Stimulated activated naive CD4-positive, alpha-beta T cell (primary cell): ENCODE results near the gene PPP2R3A.
"Not testable (repeated sequence)": the region's sequence is repeated elsewhere in the genome, so short reads cannot be mapped to it uniquely, and the experiment has no call there.

Source experiments
- DNase-seq, 6 experiments: peaks; one replicate each; lab custom pipeline; 2025; lab: John Stamatoyannopoulos, UW

Gene PPP2R3A

DNA sequence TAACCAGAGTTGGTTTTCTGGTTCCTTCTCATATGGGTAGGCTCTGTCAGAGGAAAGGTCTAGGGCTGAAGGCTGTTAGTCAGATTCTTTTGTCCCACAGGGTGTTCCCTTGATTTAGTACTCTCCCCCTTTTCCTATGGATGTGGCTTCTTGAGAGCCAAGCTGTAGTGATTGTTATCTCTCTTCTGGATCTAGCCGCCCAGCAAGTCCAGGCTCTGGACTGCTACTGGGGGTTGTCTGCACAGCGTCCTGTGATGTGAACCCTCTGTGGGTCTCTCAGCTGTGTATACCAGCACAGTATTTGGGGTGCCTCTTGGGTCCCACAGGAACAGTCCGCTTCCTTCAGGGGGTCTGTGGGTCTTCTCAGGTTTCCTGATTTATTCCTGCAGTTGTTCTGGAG is 70.8 kb downstream of the PPP2R3A start:
- DNase-seq = no peak

DNA sequence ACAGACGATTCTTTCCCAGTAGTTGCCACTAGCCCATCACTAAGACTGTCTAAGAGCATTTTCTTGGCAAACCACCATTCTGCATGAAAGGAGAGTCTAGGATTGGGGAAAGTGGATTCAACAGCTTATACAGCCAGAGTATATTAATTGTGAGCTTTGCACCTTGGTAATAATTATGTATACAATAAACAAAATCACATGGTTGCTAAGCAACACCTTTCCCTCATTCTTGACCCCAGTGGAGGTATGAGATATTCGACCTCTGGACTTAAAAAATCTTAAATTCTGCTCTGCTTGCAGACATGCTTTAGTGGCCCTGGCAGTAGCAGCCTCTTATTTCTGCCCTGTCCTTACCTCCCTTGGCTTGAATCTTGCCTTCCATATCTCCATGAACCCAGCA is 73.1 kb downstream of the PPP2R3A start:
- DNase-seq = no peak

DNA sequence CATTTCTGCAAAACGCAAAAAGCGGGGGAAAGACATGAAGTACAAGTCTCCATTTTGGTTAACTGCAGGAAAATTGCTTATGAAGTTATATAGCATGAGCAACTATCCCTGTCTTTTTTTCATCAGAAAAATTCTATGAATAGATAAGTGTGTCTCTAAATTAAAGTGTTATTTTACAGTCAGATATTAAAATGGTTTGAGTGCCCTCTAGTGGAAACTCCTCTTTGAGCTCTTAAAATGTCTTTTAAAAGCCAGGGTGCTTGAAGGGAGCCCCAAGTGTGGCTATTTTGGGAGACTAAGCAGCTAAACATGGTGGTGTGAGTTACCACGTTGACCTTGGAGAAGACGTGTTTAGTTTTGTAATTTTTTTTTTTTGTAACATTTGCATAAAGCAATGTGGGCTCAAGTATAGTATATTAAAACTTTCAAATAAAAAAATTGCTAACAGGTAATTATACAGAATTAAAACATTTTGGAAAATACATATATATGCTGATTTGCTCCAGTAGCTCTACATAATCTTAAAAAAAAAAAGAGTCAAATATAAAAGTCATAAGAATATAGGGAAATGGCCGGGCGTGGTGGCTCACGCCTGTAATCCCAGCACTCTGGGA is 77.2 kb downstream of the PPP2R3A start:
- DNase-seq = peak in 2 of 6 experiments; percentile 2 to 6

DNA sequence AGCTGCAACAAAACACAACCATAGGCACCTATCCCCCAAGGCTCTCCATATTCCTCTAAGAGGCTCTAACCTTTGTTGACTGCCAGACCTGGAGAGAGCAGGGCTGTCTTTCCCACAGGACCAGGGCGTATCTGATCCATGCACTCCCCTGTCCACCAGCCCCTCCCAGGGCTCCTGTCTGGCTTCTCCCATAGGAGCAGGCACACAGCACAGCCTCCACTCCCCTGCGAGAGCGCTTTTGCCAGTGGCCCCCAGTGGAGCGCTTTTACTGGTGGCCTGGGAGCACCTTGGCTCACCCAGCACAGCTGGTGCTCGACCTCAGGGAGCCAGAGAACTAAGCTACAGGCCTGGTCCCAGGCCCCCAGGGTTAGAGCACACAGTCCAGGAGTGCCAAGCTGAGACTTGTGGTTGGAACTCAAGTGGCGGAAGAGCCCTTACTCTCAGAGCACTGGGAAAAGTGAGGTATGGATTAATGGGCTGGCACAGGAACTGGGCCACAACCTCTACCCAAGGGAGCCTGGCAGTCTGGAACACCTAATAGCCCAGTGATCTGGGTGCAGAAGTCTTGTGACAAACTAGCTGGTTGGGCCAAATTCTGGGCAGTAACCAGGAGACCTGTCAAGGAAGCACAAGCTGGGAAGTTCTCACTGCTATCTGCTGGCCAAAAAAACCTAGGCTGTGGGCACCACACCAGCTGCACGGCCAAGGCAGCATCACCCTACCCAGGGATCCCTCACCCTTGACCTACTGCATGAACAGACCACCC is 79.6 kb downstream of the PPP2R3A start:
- no peak for DNase-seq

DNA sequence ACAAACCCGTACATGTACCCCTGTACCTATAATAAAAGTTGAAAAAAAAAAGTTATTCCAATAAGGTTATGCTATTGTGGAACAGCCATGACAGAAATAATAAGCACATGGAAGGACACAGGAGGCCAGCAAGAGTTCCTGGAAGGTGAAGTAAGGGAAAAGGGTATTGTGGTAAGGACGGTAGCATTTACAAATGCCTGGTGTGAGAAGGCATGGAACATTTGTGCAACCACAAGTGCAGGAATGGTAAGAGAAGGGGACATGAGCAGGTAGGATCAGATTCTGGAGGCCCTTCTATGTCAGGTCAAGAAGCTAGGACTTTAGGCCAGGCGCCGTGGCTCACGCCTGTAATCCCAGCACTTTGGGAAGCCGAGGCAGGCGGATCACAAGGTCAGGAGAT is 82.5 kb downstream of the PPP2R3A start:
- no peak for DNase-seq

DNA sequence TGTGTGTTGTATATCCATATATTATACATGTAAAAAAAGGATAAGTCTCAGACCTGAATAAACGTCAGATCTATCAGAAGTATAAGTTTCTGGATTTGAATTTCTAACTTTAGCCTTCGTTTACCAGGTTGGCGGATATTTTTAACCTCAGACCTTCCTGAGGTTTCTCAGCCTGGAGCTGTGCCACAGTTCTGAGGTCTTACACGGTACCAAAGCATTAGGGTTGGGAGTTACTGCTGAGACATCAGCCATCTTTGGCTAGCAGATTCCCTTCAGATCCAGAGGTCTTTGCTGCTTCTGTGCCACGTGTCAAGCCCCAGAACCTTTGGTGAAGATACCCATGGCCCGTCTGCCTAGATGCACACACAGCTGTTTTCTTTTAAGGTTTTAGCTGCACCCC is 84.7 kb downstream of the PPP2R3A start:
- DNase-seq = no peak

DNA sequence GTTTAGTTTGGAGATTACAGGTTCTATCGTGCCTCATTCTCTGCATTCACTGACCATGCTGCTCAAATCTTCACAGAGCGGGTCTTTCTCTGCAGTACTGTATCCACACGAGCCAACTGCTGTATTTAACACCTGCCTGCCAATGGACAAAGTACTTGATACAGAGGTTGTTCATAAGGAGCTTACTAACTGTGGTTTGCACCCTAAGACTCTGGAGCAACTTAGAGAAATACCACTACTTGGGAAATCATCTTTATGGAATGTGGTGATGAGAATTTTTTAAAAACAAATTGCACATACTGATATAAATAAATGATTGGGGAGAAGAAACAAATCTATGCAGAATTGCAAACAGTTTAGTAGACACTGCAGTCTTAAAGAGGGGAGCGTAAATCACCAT is 90.0 kb downstream of the PPP2R3A start:
- DNase-seq = no peak

DNA sequence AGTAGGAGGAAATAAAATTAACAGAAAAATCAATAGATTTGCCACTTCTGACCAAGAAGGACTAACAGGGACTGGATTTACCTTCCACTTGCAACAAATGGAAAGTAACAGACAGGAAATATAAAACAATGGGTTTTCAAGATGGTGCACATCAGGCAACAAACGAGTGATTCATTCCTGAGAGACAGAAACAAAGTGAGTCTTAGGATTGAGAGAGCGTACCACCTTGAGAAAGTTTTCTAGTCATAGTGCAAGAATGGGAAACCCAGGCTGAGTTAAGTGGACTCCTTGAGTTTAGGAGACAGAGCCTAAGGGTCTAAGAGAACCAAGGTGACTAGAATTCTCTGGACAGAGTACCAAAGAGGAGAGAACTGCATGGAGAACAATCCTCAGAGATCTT is 101.7 kb downstream of the PPP2R3A start:
- no peak for DNase-seq

DNA sequence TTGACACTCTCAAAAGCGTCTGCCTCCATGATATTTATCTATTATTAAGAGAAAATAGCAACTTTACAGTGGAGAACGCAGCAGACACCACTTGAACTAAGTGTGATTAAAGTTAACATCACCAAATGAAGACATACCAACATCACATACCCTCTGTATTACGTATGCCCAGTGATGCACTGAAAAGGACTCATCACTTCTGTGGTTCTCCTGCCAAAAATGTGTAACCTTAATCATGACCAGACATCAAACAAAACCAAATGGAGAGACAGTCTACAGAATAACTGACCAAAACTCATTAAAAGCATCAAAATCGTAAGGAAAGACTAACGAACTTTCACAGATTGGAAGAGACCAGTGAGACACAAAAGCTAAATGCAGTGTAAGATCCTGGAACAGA is 103.2 kb downstream of the PPP2R3A start:
- no peak for DNase-seq

DNA sequence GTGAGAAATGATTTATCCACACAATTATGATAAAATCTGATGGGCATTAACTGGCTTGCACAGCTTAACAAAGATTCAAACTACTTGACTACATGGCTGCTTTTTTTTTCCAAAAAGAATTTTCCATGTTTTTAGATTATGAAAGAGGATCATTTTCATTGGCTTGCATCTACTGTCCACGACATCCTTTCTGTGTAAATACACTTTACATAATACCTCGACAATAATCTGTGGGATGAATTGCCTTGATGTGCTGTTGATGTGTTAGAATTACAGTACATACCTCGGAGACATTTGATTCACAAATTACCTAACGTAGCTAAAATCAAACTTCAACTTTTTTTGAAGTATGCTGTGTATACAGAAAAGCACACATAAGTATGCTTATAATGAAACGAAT is 104.4 kb downstream of the PPP2R3A start:
- DNase-seq = no peak

DNA sequence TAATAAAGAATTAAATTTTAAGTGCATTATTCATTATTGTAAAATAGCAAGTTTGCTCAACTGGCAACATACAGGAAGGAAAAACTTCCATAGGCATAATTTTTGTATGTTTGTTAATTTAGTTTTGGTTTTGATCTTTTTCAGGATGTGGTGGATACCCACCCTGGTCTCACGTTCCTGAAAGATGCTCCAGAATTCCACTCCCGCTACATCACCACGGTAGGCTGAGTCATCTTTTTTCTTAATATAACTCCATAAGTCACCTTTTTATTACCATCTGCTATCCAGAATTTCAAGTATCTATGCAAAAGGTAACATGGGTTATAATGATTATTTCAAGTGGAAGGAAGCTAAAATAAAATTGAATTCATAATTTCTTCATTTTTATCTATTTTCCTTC is 104.8 kb downstream of the PPP2R3A start:
- no peak for DNase-seq

DNA sequence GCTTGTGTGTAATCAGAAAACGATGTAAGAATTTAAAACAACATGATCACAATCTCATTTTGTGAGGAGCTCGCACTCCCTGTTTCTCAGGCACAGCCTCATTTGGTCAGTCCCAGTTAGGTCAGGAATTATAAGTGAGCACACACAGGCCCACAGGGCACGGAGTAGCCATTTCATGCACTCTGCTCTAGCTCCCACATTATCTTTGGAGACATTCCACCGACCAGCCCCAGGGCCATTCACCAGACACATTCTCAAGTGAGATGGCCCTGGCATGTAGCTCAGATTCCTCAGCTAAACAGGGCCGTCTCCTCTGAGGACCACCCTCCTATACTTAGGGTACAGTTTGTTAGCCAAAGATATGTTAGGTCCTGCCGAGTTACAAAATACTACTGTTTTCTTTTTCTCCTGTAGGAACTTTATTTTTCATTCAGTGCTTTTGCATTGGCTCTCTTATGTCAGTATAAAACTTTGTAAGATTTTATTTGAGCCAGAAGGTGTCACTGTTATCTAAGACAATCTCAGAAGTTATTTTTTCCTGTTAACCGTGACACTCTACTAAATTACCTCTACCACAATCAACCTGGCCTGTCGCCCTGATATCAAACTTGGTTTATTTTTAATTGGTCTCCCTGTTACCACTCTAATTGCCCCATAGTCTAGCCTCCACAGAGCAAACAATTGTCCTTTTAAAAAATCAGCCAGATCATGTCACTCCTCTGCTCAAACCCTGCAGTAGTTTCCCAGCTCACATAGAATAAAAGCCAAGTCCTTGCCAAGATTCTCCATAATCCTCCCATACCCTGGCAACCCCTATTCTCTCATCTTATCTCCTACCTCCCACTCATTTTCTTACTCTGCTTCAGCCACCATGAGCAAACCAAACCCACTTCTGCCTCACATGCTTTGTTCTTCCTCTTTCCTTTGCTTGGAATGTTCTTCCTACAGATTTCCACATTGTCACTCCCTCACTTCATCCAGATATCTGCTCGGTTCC is 105.7 kb downstream of the PPP2R3A start:
- peak in 1 of 6 experiments; percentile 14 for DNase-seq

DNA sequence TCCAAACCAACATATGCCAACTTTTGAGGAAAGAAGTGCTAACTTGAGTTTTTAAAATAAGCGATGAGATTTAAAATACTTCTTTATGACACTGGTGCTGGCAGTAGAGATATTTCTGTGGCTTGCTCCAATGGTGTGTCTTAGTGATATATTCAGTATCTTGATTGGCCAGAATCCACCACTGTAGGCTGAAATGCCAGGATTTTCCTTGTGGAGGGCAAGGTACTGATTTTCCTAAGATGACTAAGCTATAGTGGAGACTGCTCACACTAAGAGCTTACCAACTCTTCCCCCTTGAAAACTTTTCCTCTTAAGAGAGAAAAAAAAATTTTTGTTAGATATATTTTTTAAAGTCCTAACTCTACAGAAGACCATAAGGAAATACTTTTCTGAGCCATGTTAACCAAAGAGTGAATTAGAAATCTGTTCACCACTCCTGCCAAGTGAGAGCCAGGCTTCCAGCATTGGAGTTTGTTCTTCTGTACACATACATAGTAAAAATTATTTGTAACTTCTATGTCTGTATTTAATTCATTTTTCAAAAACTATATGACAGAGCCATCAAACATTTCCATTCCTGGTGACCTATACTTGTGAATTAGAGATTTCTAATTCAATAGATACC is 109.1 kb downstream of the PPP2R3A start:
- DNase-seq = no peak

DNA sequence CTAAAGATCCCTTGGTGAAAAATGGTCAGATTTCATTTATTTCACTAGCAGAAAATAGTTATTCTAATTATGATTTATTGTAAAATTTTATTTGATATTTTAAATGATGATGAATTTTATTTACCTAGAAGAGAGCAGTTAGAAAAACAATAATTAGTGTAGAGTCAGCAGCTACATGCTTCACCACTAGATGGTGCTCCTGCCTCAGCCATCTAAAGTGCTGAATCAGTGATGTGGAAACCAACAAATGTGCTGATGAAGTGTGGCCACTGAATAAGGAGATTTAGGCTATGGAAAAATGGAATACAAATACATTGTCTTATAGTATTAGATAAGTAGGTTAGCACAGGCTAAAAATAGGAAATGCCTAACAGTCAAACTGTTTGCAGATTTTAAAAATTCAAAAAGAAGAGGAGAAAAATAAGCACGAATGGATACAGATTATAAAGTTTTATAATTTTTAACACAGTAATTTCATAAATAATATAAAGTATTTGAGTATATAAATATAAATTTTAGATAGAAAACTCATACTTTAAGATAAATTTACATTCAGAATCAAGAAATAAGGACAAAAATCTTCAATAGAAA is 109.8 kb downstream of the PPP2R3A start:
- peak; percentile 29 to 73 (median 62) for DNase-seq

DNA sequence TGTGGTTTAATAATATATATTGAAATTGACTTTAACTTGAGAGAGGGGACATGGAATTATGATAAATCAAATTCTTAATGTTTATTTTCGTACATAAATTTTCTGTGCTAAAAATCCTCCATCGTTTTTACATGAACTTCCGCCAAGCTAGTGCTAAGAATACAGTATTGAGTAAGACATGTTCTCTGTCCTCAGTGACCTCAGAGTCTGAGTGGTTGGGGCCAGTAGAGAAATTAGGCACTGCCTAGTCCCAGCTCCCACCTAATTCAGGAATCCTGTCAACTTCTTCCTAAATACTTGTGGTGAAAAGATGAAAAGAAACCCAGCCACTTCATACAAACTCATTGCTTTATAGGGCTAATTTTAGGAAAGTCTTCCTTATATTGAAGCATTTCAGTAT is 110.3 kb downstream of the PPP2R3A start:
- peak in 1 of 6 experiments; percentile 12 for DNase-seq

DNA sequence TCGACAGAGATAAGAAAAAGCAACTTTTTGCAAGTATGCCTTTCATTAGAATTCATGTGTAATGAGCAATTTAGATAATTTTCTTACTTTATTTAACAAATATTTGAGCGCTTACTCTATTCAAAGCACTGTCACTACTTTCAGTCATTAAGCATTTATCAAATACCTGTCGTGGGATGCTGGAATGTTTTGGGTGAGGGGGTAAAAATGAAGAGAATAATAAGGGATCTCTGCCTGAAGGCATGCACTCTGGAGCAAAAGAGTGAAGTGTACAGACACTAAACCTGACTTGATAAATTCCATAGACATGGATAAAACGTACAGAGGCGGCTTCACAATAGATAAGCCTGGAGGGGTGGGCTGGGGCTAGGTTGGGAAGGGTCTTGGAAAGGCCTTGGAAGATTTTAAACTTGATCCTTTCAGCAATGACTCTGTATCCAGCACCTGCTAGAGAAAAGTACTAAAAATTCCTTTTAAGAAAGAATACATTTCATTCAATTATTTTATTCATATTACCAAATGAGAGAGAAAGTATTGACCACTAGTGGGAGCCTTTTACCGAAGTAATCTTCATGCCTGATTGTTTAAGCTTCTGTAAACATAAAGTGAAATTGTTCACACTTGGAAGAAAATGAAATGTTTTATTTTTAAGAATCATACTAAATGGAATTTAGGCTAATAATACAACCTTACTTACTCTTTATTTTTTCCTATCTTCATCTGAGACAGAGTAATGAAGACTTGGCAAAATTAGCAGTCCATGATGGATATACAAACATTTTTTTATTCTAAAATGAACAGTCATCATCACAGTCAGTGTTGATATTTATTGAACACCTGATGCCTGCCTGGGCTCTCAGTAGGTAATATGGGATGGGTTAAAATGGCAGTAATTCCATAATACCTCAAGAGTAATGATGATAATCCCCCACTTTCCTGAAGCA is 113.2 kb downstream of the PPP2R3A start:
- DNase-seq = peak in 3 of 6 experiments; percentile 1 to 34 (median 29)

DNA sequence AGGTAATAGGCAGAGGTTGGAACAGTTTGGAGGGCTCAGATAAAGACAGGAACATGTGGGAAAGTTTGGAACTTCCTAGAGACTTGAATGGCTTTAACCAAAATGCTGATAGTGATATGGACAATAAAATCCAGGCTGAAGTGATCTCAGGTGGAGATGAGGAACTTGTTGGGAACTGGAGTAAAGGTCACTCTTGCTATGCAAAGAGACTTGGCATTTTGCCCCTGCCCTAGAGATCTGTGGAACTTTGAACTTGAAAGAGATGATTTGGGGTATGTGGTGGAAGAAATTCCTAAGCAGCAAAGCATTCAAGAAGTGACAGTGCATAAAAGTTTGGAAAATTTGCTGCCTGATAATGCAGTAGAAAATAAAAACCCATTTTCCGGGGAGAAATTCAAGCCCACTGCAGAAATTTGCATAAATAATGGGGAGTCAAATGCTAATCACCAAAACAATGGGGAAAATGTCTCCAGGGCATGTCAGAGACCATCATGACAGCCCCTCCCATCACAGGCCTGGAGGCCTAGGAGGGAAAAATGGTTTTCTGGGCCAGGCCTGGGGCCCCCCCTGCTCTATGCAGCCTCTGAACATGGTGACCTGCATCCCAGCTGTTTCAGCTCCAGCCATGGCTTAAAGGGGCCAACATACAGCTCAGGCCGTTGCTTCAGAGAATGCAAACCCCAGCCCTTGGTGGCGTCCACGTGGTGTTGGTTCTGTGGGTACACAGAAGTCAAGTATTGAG is 118.3 kb downstream of the PPP2R3A start:
- not testable (repeated sequence) for DNase-seq

DNA sequence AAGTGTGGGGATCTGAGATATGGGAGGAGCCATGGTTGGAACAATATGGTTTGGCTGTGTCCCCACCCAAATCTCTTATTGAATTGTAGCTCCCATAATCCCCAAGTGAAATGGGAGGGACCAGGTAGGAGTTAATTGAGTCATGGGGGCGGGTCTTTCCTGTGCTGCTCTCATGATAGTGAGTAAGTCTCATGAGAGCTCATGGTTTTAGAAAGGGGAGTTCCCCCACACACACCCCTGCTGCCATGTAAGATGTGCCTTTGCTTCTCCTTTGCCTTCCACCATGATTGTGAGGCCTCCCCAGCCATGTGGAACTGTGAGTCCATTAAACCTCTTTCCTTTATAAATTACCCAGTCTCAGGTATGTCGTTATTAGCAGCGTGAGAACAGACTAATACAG is 119.5 kb downstream of the PPP2R3A start:
- not testable (repeated sequence) for DNase-seq

DNA sequence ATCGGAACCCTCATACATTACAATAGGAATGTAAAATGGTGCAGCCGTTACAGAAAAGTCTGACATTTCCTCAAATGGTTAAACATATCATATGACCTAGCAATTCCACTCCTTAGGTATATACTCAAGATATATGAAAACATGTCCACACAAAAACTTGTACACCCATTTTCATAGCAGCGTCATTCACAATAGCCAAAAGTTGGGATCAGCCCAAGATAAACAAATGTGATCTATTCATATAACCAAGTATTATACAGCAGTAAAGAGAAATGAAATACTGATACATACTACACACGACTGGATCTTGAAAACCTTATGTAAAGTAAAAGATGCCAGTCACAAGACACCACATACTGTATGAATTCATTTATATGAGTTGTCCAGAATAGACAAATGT is 128.2 kb downstream of the PPP2R3A start:
- DNase-seq = no peak

DNA sequence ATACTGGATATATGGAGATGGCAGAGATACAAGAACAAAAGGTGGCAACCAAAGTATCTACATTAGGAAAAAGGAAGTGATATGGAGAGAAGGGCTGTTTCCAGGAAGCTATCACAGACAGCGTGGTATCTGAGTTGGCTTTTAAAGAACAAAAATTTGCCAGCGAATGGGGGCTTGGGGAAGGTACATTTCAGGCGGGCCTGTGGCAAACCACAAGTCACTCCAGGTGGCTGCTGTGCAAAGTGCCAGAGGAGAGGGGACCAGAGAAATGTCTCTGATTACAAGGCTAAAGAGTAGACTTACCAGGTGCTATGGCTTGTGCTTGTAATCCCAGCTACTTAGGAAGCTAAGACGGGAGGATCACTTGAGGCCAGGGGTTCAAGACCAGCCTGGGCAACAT is 139.5 kb downstream of the PPP2R3A start:
- no peak for DNase-seq
